ENCODE results near the gene CLEC20A.

DNA sequence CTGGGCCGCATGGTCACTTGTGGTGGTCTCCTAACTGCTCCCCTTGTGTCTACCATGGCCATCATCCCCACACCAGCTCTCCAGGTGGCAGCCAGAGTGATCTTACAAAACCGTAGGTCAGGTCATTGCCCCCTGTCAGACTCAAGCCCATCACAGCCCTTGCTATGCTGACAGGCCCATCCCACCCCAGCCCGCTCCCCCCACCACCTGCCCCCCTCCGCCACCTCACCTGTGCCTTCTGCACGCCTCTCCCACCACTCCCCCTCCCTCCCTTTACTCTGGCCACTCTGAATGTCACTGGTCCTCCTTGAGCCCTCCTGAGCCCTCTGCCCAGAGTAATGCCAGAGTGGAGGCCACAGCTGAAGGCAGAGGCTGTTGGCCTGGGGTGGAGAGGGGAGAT lies 44.6 kb upstream of the CLEC20A start:
- TF ChIP-seq, protein P1, sequence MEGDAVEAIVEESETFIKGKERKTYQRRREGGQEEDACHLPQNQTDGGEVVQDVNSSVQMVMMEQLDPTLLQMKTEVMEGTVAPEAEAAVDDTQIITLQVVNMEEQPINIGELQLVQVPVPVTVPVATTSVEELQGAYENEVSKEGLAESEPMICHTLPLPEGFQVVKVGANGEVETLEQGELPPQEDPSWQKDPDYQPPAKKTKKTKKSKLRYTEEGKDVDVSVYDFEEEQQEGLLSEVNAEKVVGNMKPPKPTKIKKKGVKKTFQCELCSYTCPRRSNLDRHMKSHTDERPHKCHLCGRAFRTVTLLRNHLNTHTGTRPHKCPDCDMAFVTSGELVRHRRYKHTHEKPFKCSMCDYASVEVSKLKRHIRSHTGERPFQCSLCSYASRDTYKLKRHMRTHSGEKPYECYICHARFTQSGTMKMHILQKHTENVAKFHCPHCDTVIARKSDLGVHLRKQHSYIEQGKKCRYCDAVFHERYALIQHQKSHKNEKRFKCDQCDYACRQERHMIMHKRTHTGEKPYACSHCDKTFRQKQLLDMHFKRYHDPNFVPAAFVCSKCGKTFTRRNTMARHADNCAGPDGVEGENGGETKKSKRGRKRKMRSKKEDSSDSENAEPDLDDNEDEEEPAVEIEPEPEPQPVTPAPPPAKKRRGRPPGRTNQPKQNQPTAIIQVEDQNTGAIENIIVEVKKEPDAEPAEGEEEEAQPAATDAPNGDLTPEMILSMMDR (IDR thresholded peaks at IDR 0.05) = no peak
- TF ChIP-seq POLR2A (IDR thresholded peaks at IDR 0.05) = no peak

All from ovary (tissue), 3 donors.